A673 (cell line): ENCODE data around the gene MARK3. TPM values are rescaled to one million over a fixed set of nuclear protein-coding genes. Genes with fewer than 3 reads are reported as not detected.

Experiments used
- BruUV-seq: library from RNA; stranded (reverse); fragments of 400-500 nt; replicated peaks from 2 replicates; lab custom pipeline; 2021; lab: Mats Ljungman, UMichigan
- CTCF ChIA-PET: fragments of 300-600 bp; sonication (Branson Sonifier 250); formaldehyde crosslinking; loops from one replicate; lab custom pipeline; 2022; ENCODE audit warnings: antibody characterized with exemption; lab: Charles Lee
- POLR2A ChIA-PET: fragments of 300-600 bp; sonication (Branson Sonifier 250); formaldehyde crosslinking; loops from one replicate; lab custom pipeline; 2022; ENCODE audit warnings: antibody characterized with exemption; ENCODE audit not compliant: low non-redundant PET; lab: Charles Lee
- DNase-seq: peaks from one replicate; pipeline ENCODE4 v3.0.0-alpha.2; 2015; ENCODE audit warnings: low spot score
- H3K27ac ChIP-seq: fragments of 200-600 bp; sonication (generic); 2 replicates; pipeline ENCODE4 v1.5.1; 2016; ENCODE audit warnings: mixed run types, low read depth, mild to moderate bottlenecking, mixed read lengths, antibody characterized with exemption, low read length; ENCODE audit not compliant: poor library complexity, severe bottlenecking
- H3K27me3 ChIP-seq: fragments of 200-600 bp; sonication (generic); replicated peaks from 2 replicates; pipeline ENCODE4 v1.6.1; 2017; ENCODE audit warnings: mixed run types, low read depth, mild to moderate bottlenecking, mixed read lengths, antibody characterized with exemption, low read length; ENCODE audit not compliant: insufficient read depth, poor library complexity
- H3K36me3 ChIP-seq: fragments of 200-600 bp; sonication (generic); 2 replicates; pipeline ENCODE4 v1.6.1; 2016; ENCODE audit warnings: mixed run types, mild to moderate bottlenecking, mixed read lengths, antibody characterized with exemption, low read length; ENCODE audit not compliant: insufficient read depth, poor library complexity, severe bottlenecking
- H3K4me1 ChIP-seq: fragments of 200-600 bp; sonication (generic); 2 replicates; pipeline ENCODE4 v1.6.1; 2017; ENCODE audit warnings: mixed run types, mild to moderate bottlenecking, mixed read lengths, antibody characterized with exemption, low read length; ENCODE audit not compliant: insufficient read depth, poor library complexity, severe bottlenecking
- H3K4me3 ChIP-seq: fragments of 200-600 bp; sonication (generic); 2 replicates; pipeline ENCODE4 v1.5.1; 2016; ENCODE audit warnings: low read depth, mixed run types, mild to moderate bottlenecking, mixed read lengths, low read length; ENCODE audit not compliant: poor library complexity, severe bottlenecking
- H3K9me3 ChIP-seq: fragments of 200-600 bp; sonication (generic); 2 replicates; pipeline ENCODE4 v1.6.1; 2016; ENCODE audit warnings: mixed run types, low read depth, mild to moderate bottlenecking, mixed read lengths, antibody characterized with exemption, low read length; ENCODE audit not compliant: poor library complexity, severe bottlenecking
- CTCF ChIP-seq: fragments of 300-800, 200-600 bp; sonication (generic); conservative IDR thresholded peaks from 2 replicates; pipeline ENCODE4 v1.5.1; 2017; ENCODE audit warnings: low read depth, mild to moderate bottlenecking, antibody characterized with exemption, low read length, moderate library complexity, mixed read lengths
- EZH2 ChIP-seq: fragments of 200-600 bp; sonication (generic); IDR thresholded peaks from 2 replicates; pipeline ENCODE4 v1.6.1; 2017; ENCODE audit warnings: borderline replicate concordance, low read depth, mild to moderate bottlenecking, mixed read lengths, antibody characterized with exemption, low read length; ENCODE audit not compliant: poor library complexity, severe bottlenecking
- intact Hi-C: fragments of 100-400 bp; cut with micrococcal nuclease; formaldehyde crosslinking; loops from one replicate; pipeline ENCODE4 v1.10.0; 2022; ENCODE audit not compliant: unreplicated experiment
- total RNA-seq: library from RNA; stranded (reverse); gene quantifications from 2 replicates; pipeline ENCODE4 v1.2.3, GENCODE V29; 2021

MARK3 gene
- total RNA-seq, 1 experiment from 2014 or later, result 94.4 TPM

GRCh38 chr14:103480595-103480994 is 95.4 kb downstream of the MARK3 start:
- intact Hi-C loops, result no loop called here
- H3K36me3 ChIP-seq, result peaks cover 43% of the 10 kb centered on the region
- H3K27ac ChIP-seq, result no peak overlapping the region
- no peak for TF ChIP-seq EZH2
- no peak for TF ChIP-seq CTCF
- CTCF ChIA-PET, result no interaction called here
- DNase-seq, result no peak
- H3K4me1 ChIP-seq, result no peaks in the 10 kb centered on the region
- POLR2A ChIA-PET, result no interaction called here
- H3K27me3 ChIP-seq, result no peaks in the 10 kb centered on the region
- no peak overlapping the region for H3K4me3 ChIP-seq
- no peaks in the 10 kb centered on the region for H3K9me3 ChIP-seq
- no TSS peak for BruUV-seq

GRCh38 chr14:103483600-103483999 is 98.4 kb downstream of the MARK3 start:
- intact Hi-C loops, result no loop called here

GRCh38 chr14:103485504-103485903 is 100.3 kb downstream of the MARK3 start:
- no TSS peak for BruUV-seq
- H3K27me3 ChIP-seq, result no peaks in the 10 kb centered on the region
- no peak overlapping the region for H3K4me3 ChIP-seq
- TF ChIP-seq CTCF (no peak), EZH2 (no peak)
- H3K4me1 ChIP-seq, result no peaks in the 10 kb centered on the region
- H3K9me3 ChIP-seq, result no peaks in the 10 kb centered on the region
- POLR2A ChIA-PET, result no interaction called here
- peaks cover 25% of the 10 kb centered on the region for H3K36me3 ChIP-seq
- CTCF ChIA-PET, result interaction anchor here (0.9 kb wide), 1 partner anchor 94 kb away, joined by 3 read pairs; no protein-coding TSS in a partner anchor
- no peak for DNase-seq
- intact Hi-C loops, result no loop called here
- no peak overlapping the region for H3K27ac ChIP-seq

More at GRCh38 chr14:103483600-103483999, 98.4 kb downstream of the MARK3 start:
- TF ChIP-seq EZH2 (no peak), CTCF (no peak)
- ChIA-PET CTCF (no interaction called here), POLR2A (no interaction called here)
- DNase-seq, result no peak
- no peak overlapping the region for H3K4me3 ChIP-seq
- H3K36me3 ChIP-seq, result peaks cover 34% of the 10 kb centered on the region
- H3K4me1 ChIP-seq, result no peaks in the 10 kb centered on the region
- no peaks in the 10 kb centered on the region for H3K27me3 ChIP-seq
- no TSS peak for BruUV-seq
- H3K9me3 ChIP-seq, result no peaks in the 10 kb centered on the region
- no peak overlapping the region for H3K27ac ChIP-seq
